Measurements from ENCODE around the gene C5orf47. TPM values are rescaled to one million over a fixed set of nuclear protein-coding genes. Genes with fewer than 3 reads are reported as not detected.
"Not testable (repeated sequence)": the region's sequence is repeated elsewhere in the genome, so short reads cannot be mapped to it uniquely, and the experiment has no call there.

Gene C5orf47
- total RNA-seq, 1 experiment from 2014 or later: not detected

GRCh38 chr5:174020069-174020927 is 31.3 kb downstream of the C5orf47 start:
- DNase-seq (ENCODE audit: low spot score): peak; percentile 73
- in situ Hi-C loops (cut with HindIII; ENCODE audit: low sequenced_read_pairs): not testable (repeated sequence)

GRCh38 chr5:174020928-174021304 is 31.9 kb downstream of the C5orf47 start:
- in situ Hi-C loops (cut with HindIII; ENCODE audit: low sequenced_read_pairs): no loop called here
- no peak for DNase-seq (ENCODE audit: low spot score)

- in situ Hi-C loops (cut with HindIII; ENCODE audit: low sequenced_read_pairs): no loop called here
- DNase-seq (ENCODE audit: low spot score): no peak
Measured at GRCh38 chr5:174022384-174023095, 33.6 kb downstream of the C5orf47 start.

GRCh38 chr5:174030286-174030685 is 41.3 kb downstream of the C5orf47 start:
- DNase-seq (ENCODE audit: low spot score): no peak
- in situ Hi-C loops (cut with HindIII; ENCODE audit: low sequenced_read_pairs): no loop called here

- in situ Hi-C loops (cut with HindIII; ENCODE audit: low sequenced_read_pairs): no loop called here
- no peak for DNase-seq (ENCODE audit: low spot score)
Measured at GRCh38 chr5:174044466-174045254, 55.7 kb downstream of the C5orf47 start.

DNA sequence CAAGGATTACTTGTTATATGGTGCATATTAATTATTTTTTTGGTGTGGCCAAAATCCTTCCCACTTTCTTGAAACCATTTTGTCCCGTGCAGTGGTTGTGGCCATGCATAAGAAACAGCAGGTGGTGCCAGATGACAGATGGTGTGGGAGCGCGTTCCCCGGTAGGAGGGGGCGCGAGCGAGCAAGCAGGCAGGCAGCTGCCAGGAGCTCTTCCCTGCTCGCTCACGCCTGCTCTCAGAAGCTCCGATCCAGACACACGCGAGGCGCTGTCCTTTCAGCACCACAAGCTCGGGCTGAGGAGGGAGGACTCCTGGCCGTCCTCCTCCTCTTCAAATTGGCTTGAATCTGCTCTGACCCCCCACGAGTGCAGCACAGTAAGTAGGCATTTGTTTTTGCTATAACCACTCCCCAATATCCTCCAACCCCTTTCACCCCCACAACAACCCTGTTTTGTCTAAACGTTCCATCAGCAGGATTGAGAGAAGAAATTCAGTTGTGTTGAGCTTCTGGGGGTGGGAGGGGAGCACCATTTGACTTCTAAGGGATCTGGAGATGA is 56.6 kb downstream of the C5orf47 start, which contains the start of gene NSG2:
Gene NSG2, plus strand, starts transcription at position 237 of the 556 bp plus-strand sequence. CDS start 1,050 bp downstream, outside the sequence.
- peak; percentile 96 for DNase-seq (ENCODE audit: low spot score)
- in situ Hi-C loops (cut with HindIII; ENCODE audit: low sequenced_read_pairs): no loop called here

DNA sequence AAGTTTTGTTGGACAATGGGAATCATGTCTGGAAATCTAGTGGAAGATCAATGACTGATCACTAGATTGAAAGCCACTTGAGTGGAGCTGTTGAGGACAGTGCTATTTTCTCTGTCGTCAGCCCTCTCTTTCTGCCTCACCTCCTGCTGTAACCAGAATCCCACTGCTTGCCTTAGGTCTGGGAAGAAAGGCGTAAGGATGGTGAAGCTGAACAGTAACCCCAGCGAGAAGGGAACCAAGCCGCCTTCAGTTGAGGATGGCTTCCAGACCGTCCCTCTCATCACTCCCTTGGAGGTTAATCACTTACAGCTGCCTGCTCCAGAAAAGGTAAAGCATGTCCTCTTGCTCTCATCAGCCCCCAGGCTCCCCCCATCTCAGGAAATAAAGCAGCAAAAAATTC is 57.6 kb downstream of the C5orf47 start:
- in situ Hi-C loops (cut with HindIII; ENCODE audit: low sequenced_read_pairs): no loop called here
- DNase-seq (ENCODE audit: low spot score): peak; percentile 66

DNA sequence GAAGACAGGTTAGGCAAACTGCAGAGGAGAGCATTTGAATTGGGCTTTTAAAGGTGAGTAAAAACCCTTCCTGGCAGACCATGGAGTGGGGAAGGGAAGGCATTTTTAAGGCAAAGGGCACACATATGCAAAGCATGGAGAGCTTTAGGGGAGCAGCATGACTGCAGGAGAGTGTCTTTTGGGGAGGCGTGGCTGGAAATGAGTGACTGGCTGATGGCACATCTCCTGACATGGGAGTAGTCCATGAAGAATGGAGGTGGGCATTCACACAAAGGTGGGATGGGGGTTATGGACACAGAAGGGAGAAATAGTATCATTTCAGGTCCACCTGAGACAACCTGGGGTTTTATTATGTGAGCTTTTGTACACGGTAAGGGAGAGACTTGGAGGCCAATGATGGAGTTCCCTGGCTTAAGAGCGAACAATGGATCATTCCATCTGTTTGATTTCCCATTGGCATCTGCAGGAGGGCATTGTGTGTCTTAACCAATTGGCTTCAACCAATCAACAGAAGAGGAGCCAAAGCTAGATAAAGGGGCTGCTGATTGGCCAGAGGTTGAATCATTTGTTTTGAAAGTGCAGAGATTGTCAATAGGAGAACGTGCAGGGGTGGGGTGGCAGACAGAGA is 58.6 kb downstream of the C5orf47 start:
- in situ Hi-C loops (cut with HindIII; ENCODE audit: low sequenced_read_pairs): no loop called here
- DNase-seq (ENCODE audit: low spot score): peak; percentile 31

DNA sequence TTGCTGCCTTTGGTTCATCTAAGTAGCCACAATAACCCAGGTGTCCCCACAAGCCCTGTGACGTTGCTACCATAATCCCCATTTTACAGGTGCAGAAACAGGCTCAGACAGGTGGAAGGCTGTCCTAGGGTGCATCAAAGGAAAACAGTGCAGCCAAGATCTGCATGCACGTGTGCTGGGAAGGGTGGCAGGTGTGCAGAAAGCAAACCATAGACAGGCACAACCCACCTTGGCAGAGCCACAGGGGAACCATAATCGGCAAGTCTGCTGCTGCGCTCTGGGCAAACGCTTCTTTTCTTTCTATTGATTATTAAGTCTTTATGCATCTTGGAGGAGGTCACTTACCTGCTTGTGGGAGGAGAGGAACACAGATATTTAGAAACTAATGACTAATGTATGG is 63.7 kb downstream of the C5orf47 start:
- DNase-seq (ENCODE audit: low spot score): peak; percentile 34
- in situ Hi-C loops (cut with HindIII; ENCODE audit: low sequenced_read_pairs): no loop called here

DNA sequence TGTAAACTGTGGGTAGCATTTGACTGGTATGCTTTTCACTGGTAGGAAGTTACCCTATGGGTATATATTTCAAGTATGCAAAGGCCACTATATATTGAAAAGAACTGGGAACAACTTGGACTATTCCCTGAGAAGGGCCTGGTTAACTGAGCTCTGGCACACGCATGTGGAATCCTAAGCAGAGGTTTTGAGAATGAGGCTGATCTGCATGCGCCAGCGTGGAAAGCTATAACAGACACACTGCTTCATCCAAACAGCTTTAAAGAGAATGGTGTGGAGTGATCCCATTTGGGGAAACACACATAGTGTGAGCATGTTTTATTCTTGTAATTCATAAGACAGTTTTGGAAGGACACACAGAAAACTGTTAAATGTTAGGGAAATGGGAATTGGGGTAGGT is 64.9 kb downstream of the C5orf47 start:
- in situ Hi-C loops (cut with HindIII; ENCODE audit: low sequenced_read_pairs): no loop called here
- DNase-seq (ENCODE audit: low spot score): no peak

Other genes with a start within 250 kb of the C5orf47 start
- gene CPEB4, start 100.8 kb upstream of the C5orf47 start, total RNA-seq (2014; rRNA removed; shearing (Covaris generic)): 4.0 and 6.6 TPM in 2 replicates
- 0.85 TPM in 1 of 2 replicates, not detected in the other for gene NSG2, start 56.5 kb downstream of the C5orf47 start, total RNA-seq (2014; rRNA removed; shearing (Covaris generic))

Data from G401 (cell line).